NCI-H226 (cell line): ENCODE results near the gene TMEM222.
"Not testable (repeated sequence)": the region's sequence is repeated elsewhere in the genome, so short reads cannot be mapped to it uniquely, and the experiment has no call there.

Source experiments
- DNase-seq: peaks from one replicate; pipeline ENCODE4 v3.0.0-alpha.2; 2015

Gene TMEM222

GRCh38 chr1:27380766-27381733, 59.1 kb downstream of the TMEM222 start:
- no peak for DNase-seq

GRCh38 chr1:27381969-27382762, 60.2 kb downstream of the TMEM222 start:
- no peak for DNase-seq

- no peak for DNase-seq
These were observed 61.2 kb downstream of the TMEM222 start, which contains the start of gene CD164L2 for GRCh38 chr1:27383039-27383605. Gene CD164L2 (minus strand): TSS chr1:27383333. CDS start chr1:27383239, 94 bp downstream.

- no peak for DNase-seq
These were observed 61.7 kb downstream of the TMEM222 start for GRCh38 chr1:27383661-27384060.

GRCh38 chr1:27384797-27385196, 62.8 kb downstream of the TMEM222 start:
- DNase-seq, result not testable (repeated sequence)
